Measurements from ENCODE around the gene SPANXA2. TPM values are rescaled to one million over a fixed set of nuclear protein-coding genes. Genes with fewer than 3 reads are reported as not detected.

Gene SPANXA2
- total and polyA plus RNA-seq, 2 of the 4 experiments (the other 2 are of a cell fraction), result not detected

DNA sequence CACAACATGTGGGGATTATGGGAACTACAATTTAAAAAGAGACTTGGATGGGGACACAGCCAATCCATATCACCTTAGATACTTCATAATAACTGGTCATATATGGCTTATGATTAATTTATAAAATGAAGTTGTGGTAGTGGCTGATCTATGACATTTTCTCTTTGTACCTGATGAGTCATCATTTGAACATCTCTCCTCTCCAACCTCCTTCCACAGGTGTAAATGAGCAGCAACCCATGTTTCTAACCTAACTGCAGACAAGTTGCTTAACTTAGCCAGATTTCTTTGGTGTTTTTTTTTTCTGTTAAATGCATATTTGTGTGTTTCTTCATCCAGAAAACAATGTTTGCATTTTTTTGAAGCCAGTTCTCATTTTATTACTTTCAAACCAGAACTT lies 42.6 kb downstream of the SPANXA2 start:
- no peak overlapping the region for H2BK15ac ChIP-seq (ENCODE audit: low read depth, low read length)
- ATAC-seq (ENCODE audit: low read depth) (no peak), DNase-seq (no peak)
- no peak overlapping the region for H3K23ac ChIP-seq (ENCODE audit: low read depth, low read length)
- H3K27ac ChIP-seq (ENCODE audit: insufficient read depth, low read length), result no peak overlapping the region
- no peak overlapping the region for H3K4me3 ChIP-seq (ENCODE audit: insufficient read depth, low read depth, low read length)
- no peaks in the 10 kb centered on the region for H4K20me1 ChIP-seq (ENCODE audit: insufficient read depth, low read length)
- no peak overlapping the region for H3K14ac ChIP-seq (replicated peaks; ENCODE audit: low read depth, low read length)
- no peak overlapping the region for H3K4me2 ChIP-seq (ENCODE audit: low read depth, low read length)
- BruUV-seq (replicated peaks), result no TSS peak
- no peak overlapping the region for H4K8ac ChIP-seq (ENCODE audit: low read depth in 2 of 2, low read length in 2 of 2)
- H4K91ac ChIP-seq (ENCODE audit: insufficient read depth, low read depth, low read length), result no peak overlapping the region
- H3K36me3 ChIP-seq (ENCODE audit: control insufficient read depth, insufficient read depth, low read length), result no peaks in the 10 kb centered on the region
- no peak overlapping the region for H2AK5ac ChIP-seq (ENCODE audit: low read depth, low read length)
- no peaks in the 10 kb centered on the region for H3K9me1 ChIP-seq (ENCODE audit: insufficient read depth, low read length)
- dilution Hi-C loops (cut with HindIII; ENCODE audit: low sequenced_read_pairs, unreplicated experiment) (no loop called here), intact Hi-C loops (cut with micrococcal nuclease) (no loop called here), in situ Hi-C loops (cut with MboI; ENCODE audit: low sequenced_read_pairs) (loop anchor here (25.0 kb wide), 1 partner anchor 170 kb away; no protein-coding TSS in a partner anchor)
- no peak overlapping the region for H2AK9ac ChIP-seq (replicated peaks; ENCODE audit: low read depth, low read length, poor library complexity)
- no peaks in the 10 kb centered on the region for H3K27me3 ChIP-seq (ENCODE audit: control insufficient read depth, insufficient read depth, low read length)
- H3K4me1 ChIP-seq (ENCODE audit: control insufficient read depth, insufficient read depth, low read length), result no peaks in the 10 kb centered on the region
- H2BK5ac ChIP-seq (ENCODE audit: low read depth, low read length, poor library complexity, severe bottlenecking), result no peak overlapping the region
- no peak for TF ChIP-seq RCOR1 (IDR thresholded peaks at IDR 0.05; ENCODE audit: insufficient replicate concordance, low read length)
- no peak for TF ChIP-seq RFX5 (IDR thresholded peaks at IDR 0.05; ENCODE audit: low read depth, low read length)
- TF ChIP-seq, protein P1, sequence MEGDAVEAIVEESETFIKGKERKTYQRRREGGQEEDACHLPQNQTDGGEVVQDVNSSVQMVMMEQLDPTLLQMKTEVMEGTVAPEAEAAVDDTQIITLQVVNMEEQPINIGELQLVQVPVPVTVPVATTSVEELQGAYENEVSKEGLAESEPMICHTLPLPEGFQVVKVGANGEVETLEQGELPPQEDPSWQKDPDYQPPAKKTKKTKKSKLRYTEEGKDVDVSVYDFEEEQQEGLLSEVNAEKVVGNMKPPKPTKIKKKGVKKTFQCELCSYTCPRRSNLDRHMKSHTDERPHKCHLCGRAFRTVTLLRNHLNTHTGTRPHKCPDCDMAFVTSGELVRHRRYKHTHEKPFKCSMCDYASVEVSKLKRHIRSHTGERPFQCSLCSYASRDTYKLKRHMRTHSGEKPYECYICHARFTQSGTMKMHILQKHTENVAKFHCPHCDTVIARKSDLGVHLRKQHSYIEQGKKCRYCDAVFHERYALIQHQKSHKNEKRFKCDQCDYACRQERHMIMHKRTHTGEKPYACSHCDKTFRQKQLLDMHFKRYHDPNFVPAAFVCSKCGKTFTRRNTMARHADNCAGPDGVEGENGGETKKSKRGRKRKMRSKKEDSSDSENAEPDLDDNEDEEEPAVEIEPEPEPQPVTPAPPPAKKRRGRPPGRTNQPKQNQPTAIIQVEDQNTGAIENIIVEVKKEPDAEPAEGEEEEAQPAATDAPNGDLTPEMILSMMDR (conservative IDR thresholded peaks at IDR 0.05; ENCODE audit: low read depth, low read length), result no peak
- no peak for TF ChIP-seq FOS (IDR thresholded peaks at IDR 0.05; ENCODE audit: low read depth, low read length)
- POLR2A ChIA-PET (ENCODE audit: unreplicated experiment), result no interaction called here
- no peak overlapping the region for H4K5ac ChIP-seq (ENCODE audit: low read depth, low read length)
- no peak overlapping the region for H3K56ac ChIP-seq (ENCODE audit: extremely low read depth, insufficient read depth, low read length)
- H3K18ac ChIP-seq (ENCODE audit: low read depth, low read length), result no peak overlapping the region
- H2BK120ac ChIP-seq (ENCODE audit: low read depth, low read length), result no peak overlapping the region
- no peaks in the 10 kb centered on the region for H3K9me3 ChIP-seq (ENCODE audit: control insufficient read depth, insufficient read depth, low read length)
- CTCF ChIA-PET, result no interaction called here
- no peaks in the 10 kb centered on the region for H3K79me1 ChIP-seq (ENCODE audit: low read depth in 1 of 2, low read length in 2 of 2)
- no peak overlapping the region for H2BK20ac ChIP-seq (ENCODE audit: low read depth, low read length)
- no peak overlapping the region for H3K4ac ChIP-seq (ENCODE audit: low read depth, low read length)
- no peak overlapping the region for H3K9ac ChIP-seq (ENCODE audit: low read depth, low read length)
- no peak overlapping the region for H2AFZ ChIP-seq (replicated peaks; ENCODE audit: low read length, poor library complexity)
